ENCODE results near the gene ZNF385A. TPM values are rescaled to one million over a fixed set of nuclear protein-coding genes. Genes with fewer than 3 reads are reported as not detected.

The ZNF385A gene
- total RNA-seq, 1 experiment from 2014 or later = 5.7 TPM

DNA sequence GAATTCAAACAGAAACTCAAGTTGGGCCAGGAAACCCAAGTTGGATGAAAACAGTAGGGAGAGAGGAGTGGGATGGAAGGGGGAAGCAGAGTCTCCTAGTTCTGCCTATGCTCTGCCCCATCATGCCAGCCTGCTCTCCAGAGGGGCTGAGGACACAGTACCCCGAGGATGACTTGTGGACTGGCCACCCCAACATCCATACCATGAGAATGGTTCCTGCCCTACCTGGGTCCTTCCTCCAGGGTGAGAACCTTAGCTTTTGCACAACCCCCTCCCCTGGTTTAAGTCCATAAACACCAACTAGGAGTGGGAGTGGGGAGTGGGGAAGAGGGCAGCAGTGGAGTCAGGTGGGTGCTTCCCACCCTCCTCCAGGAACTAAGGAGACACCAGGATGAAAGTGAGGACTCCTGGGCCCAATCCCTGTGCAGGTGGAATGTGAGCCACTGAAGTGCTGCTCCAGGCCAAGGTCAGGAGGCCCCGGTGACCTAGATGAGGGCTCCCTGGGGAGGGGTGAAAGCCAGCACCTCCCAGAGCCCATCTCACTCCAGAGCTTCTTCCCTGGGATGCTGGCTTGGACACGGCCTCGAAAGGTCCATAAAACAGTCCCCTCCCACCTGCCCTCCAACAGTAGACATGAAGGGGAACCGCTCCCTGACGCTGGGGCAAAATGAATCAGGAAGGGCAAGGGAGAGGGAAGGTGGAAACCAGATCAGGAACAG is 6.6 kb downstream of the ZNF385A start:
- no peak overlapping the region for H3K9ac ChIP-seq (ENCODE audit: extremely low read depth, insufficient read length, low read length)
- H3K4ac ChIP-seq (ENCODE audit: low read depth, low read length) = no peak overlapping the region
- no peak overlapping the region for H2BK5ac ChIP-seq (ENCODE audit: insufficient read length, low read length)
- no peak overlapping the region for H3K27ac ChIP-seq (ENCODE audit: insufficient read length, low read depth, low read length)
- H3K27me3 Mint-ChIP-seq (ENCODE audit: low read depth) = peaks cover 31% of the 10 kb centered on the region
- no peaks in the 10 kb centered on the region for H3K23me2 ChIP-seq (ENCODE audit: insufficient read length, low read depth, low read length, poor library complexity, severe bottlenecking)
- H3K36me3 Mint-ChIP-seq (ENCODE audit: insufficient read depth in 1 of 3, low read depth in 3 of 3) = peaks cover 5 to 35% (median 14%) of the 10 kb centered on the region in 3 experiments; a peak in 6 of 7 replicates
- no peak overlapping the region for H3K18ac ChIP-seq (ENCODE audit: insufficient read length, low read depth, low read length)
- H3K4me1 ChIP-seq (ENCODE audit: insufficient read depth, low read length) = no peaks in the 10 kb centered on the region
- H3K4me1 Mint-ChIP-seq = peaks cover 16 to 17% of the 10 kb centered on the region in 2 experiments
- H4K20me1 ChIP-seq (ENCODE audit: control insufficient read depth, insufficient read depth, insufficient read length) = no peaks in the 10 kb centered on the region
- WGBS (ENCODE audit: extremely low coverage, insufficient read length, low lambda C conversion rate) = no CpG with 5 or more reads among the region's 6 CpGs
- H3K23ac ChIP-seq (ENCODE audit: insufficient read length, low read depth, low read length) = no peak overlapping the region
- no peak overlapping the region for H3K14ac ChIP-seq (ENCODE audit: insufficient read depth, low read length)
- H3K9me3 Mint-ChIP-seq = no peaks in the 10 kb centered on the region
- peak overlapping the region; percentile 66 to 84; a peak in 4 of 5 replicates for H3K4me3 Mint-ChIP-seq
- H2AFZ ChIP-seq (ENCODE audit: low read length) = no peak overlapping the region
- no peak overlapping the region for H3K56ac ChIP-seq (ENCODE audit: insufficient read length, low read depth, low read length)
- H2BK15ac ChIP-seq (ENCODE audit: low read depth, low read length) = no peak overlapping the region
- H2BK120ac ChIP-seq (ENCODE audit: low read depth, low read length, poor library complexity, severe bottlenecking) = no peak overlapping the region
- TF ChIP-seq, protein P1, sequence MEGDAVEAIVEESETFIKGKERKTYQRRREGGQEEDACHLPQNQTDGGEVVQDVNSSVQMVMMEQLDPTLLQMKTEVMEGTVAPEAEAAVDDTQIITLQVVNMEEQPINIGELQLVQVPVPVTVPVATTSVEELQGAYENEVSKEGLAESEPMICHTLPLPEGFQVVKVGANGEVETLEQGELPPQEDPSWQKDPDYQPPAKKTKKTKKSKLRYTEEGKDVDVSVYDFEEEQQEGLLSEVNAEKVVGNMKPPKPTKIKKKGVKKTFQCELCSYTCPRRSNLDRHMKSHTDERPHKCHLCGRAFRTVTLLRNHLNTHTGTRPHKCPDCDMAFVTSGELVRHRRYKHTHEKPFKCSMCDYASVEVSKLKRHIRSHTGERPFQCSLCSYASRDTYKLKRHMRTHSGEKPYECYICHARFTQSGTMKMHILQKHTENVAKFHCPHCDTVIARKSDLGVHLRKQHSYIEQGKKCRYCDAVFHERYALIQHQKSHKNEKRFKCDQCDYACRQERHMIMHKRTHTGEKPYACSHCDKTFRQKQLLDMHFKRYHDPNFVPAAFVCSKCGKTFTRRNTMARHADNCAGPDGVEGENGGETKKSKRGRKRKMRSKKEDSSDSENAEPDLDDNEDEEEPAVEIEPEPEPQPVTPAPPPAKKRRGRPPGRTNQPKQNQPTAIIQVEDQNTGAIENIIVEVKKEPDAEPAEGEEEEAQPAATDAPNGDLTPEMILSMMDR (conservative IDR thresholded peaks at IDR 0.05) = no peak
- no peak overlapping the region for H2BK20ac ChIP-seq (ENCODE audit: low read depth, low read length, poor library complexity, severe bottlenecking)
- no peak overlapping the region for H4K5ac ChIP-seq (ENCODE audit: insufficient read length, low read depth, low read length)
- peak overlapping the region in 1 of 3 experiments; percentile 48; a peak in 1 of 7 replicates for H3K27ac Mint-ChIP-seq
- H2BK12ac ChIP-seq (ENCODE audit: insufficient read length, low read depth, low read length) = no peak overlapping the region
- no peak overlapping the region for H3T11ph ChIP-seq (ENCODE audit: low read length)
- H2AK5ac ChIP-seq (ENCODE audit: insufficient read length, low read length) = no peak overlapping the region
- no peak overlapping the region for H3K4me2 ChIP-seq (ENCODE audit: insufficient read depth, insufficient read length, low read length)
- H3K79me1 ChIP-seq (ENCODE audit: insufficient read depth, low read depth, low read length, poor library complexity, severe bottlenecking) = no peaks in the 10 kb centered on the region
- DNase-seq = no peak
- no peaks in the 10 kb centered on the region for H3K79me2 ChIP-seq (ENCODE audit: insufficient read depth, low read length)
- no peaks in the 10 kb centered on the region for H3K9me3 ChIP-seq (ENCODE audit: control insufficient read depth, low read depth, low read length)
- H3K27me3 ChIP-seq (ENCODE audit: insufficient read depth, low read length) = no peaks in the 10 kb centered on the region; the same call in 1 of the 2 replicates
- no peak overlapping the region for H4K8ac ChIP-seq (replicated peaks; ENCODE audit: insufficient read length, low read depth, low read length)
- no peak overlapping the region for H4K91ac ChIP-seq (ENCODE audit: insufficient read length, low read depth, low read length)
